Parietal lobe (tissue), 1 donor: Measurements from ENCODE around the gene TRIM9. TPM values are rescaled to one million over a fixed set of nuclear protein-coding genes. Genes with fewer than 3 reads are reported as not detected.

ENCODE experiments used
- total RNA-seq: library from RNA; depleted of rRNA; stranded (reverse); fragments of >200 nt; gene quantifications from one replicate; pipeline ENCODE4 v1.2.3, GENCODE V29; 2014

Gene TRIM9
- total RNA-seq = 107 TPM

DNA sequence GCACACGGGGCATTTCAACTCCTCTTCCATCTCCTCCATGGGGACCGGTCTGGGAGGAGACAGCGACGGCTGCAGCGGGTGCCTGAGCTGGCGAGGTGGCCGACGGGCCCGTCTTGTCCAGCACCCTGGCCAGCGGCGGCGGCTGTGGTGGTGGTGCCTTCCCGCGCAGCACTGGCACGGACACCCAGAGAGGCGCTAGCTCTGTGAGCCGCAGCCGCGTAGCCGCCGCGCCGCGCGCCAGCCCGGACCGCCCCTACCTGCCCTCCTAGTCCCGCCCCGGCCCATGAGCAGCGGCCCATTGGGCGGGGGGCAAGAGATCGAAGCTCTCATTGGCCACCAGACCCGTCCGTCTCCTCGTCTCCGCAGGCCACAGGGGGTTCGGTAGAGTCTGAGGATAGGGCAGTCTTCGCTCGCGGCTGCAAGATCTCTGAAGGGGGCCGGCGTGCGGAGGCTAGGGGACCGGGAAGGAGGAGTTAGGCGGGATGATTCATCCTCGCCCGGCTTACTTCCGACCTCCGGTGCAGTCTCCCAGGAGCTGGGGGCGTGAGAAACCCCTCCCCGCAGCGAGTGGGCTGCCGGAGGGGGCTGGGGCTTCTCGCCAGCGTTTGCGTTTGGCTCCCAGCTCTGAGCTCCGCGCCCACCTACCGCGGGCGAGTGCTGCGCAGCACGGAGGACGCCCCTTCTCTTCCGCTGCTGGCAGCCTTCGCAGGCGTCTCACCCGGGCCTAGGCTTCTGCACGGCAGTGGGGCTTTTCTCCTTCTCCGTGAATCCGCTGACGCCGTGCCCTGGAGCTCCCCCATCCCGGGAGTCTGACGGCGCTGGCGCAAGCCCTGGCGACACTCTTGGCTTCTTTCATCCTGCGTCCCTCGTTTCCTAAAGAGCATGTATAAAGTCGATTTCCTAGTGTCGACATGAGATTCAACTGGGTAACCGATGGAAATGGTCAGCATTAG lies at the start of gene TRIM9:
Gene TRIM9, minus strand, starts transcription at position 205 of the 953 bp plus-strand sequence. Its CDS starts 166 bp downstream, at position 39.

DNA sequence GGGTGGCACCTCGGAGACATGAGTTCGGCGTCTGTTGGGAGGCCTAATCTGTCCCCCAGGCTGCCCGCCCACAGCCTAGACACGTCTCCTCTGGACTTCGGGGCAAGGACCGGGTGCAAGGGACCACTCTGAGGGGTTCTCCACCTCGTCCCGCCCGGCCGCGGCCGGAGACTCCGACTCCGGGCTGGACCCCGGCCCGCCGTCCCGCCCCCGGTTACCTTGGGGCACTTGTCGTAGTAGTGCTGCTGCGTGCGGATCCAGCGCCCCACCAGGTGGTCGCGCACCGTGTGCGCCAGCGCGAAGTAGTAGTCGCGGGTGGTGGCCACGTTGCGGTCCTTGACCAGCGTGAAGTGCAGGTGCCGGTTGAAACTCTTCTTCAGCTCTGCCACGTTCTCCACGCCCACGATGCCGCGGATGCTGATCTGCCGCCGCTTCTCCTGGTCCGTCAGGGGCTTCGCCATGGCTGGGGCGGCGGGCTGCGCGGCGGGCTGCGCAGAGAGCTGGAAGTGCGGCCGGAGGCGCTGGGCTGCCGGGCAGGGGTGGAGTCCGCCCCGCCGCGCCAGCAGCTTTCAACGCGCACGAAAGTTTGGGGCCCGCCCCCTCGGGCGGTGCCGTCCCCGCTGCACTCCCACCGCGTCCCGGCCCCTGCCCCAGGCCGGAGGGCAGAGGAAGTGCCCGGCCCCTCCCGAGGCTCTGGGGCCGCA lies 150.8 kb downstream of the TRIM9 start, which contains the start of gene PYGL:
Gene PYGL, minus strand, starts transcription at position 541 of the 704 bp plus-strand sequence. Its CDS starts 80 bp downstream, at position 461.

Other genes starting within 250 kb of the TRIM9 start
- not detected for gene ABHD12B, start 223.1 kb downstream of the TRIM9 start, total RNA-seq
- gene PYGL, start 150.6 kb downstream of the TRIM9 start, total RNA-seq = 11.0 TPM
- gene TMX1, start 145.1 kb upstream of the TRIM9 start, total RNA-seq = 25.0 TPM